GM12864 (cell line): Measurements from ENCODE around the gene RNF126.

ENCODE experiments used
- DNase-seq: peaks from one replicate; pipeline ENCODE4 v3.0.0-alpha.2; 2011; ENCODE audit warnings: low read depth
- H3K4me3 ChIP-seq: 2 replicates; pipeline ENCODE4 v1.5.1; 2011; ENCODE audit warnings: mild to moderate bottlenecking, low read depth, low read length, control low read depth
- TF ChIP-seq, protein P1 (sequence below): IDR thresholded peaks from 2 replicates; pipeline ENCODE4 v1.5.1; 2011; ENCODE audit warnings: low read depth, mild to moderate bottlenecking, moderate library complexity, low read length, control low read depth, inconsistent platforms; ENCODE audit errors: missing control alignments

The RNF126 gene

DNA sequence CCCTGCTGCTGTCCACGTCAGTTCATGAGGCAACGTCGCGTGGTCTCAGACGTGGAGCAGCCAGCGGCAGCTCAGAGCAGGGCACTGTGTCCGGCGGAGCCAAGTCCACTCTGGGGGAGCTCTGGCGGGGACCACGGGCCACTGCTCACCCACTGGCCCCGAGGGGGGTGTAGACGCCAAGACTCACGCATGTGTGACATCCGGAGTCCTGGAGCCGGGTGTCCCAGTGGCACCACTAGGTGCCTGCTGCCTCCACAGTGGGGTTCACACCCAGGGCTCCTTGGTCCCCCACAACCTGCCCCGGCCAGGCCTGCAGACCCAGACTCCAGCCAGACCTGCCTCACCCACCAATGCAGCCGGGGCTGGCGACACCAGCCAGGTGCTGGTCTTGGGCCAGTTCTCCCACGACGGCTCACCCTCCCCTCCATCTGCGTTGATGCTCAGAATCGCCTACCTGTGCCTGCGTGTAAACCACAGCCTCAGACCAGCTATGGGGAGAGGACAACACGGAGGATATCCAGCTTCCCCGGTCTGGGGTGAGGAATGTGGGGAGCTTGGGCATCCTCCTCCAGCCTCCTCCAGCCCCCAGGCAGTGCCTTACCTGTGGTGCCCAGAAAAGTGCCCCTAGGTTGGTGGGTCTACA, 19.8 kb upstream of the RNF126 start:
- TF ChIP-seq, protein P1, sequence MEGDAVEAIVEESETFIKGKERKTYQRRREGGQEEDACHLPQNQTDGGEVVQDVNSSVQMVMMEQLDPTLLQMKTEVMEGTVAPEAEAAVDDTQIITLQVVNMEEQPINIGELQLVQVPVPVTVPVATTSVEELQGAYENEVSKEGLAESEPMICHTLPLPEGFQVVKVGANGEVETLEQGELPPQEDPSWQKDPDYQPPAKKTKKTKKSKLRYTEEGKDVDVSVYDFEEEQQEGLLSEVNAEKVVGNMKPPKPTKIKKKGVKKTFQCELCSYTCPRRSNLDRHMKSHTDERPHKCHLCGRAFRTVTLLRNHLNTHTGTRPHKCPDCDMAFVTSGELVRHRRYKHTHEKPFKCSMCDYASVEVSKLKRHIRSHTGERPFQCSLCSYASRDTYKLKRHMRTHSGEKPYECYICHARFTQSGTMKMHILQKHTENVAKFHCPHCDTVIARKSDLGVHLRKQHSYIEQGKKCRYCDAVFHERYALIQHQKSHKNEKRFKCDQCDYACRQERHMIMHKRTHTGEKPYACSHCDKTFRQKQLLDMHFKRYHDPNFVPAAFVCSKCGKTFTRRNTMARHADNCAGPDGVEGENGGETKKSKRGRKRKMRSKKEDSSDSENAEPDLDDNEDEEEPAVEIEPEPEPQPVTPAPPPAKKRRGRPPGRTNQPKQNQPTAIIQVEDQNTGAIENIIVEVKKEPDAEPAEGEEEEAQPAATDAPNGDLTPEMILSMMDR: no peak

DNA sequence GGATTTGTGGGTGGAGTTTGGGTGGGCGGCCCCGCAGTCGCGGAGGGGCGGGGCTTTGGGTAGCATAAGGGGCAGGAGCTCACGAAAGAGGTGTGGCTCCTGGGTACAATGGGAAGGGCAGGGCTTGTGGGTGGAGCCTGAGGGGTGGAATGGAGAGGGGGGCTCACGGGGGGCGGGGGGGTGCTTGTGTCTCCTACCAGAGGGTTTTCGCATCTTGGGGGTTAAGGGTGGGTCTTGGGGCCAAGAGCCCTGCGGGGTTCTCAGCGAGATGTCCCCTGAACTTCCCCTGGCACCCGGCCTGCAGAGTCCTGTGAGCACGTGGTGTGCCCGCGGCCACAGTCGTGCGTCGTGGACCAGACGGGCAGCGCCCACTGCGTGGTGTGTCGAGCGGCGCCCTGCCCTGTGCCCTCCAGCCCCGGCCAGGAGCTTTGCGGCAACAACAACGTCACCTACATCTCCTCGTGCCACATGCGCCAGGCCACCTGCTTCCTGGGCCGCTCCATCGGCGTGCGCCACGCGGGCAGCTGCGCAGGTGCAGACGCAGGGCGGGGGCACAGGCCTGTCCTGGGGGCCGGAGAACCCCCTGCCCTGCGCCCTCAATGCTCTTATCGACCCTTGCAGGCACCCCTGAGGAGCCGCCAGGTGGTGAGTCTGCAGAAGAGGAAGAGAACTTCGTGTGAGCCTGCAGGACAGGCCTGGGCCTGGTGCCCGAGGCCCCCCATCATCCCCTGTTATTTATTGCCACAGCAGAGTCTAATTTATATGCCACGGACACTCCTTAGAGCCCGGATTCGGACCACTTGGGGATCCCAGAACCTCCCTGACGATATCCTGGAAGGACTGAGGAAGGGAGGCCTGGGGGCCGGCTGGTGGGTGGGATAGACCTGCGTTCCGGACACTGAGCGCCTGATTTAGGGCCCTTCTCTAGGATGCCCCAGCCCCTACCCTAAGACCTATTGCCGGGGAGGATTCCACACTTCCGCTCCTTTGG, 18.3 kb upstream of the RNF126 start:
- peak; percentile 70 for DNase-seq
- TF ChIP-seq, protein P1: no peak
- H3K4me3 ChIP-seq: no peak overlapping the region; the same call in 1 of the 2 replicates

More for the DNA sequence above, 19.8 kb upstream of the RNF126 start:
- no peak overlapping the region for H3K4me3 ChIP-seq
- no peak for DNase-seq

DNA sequence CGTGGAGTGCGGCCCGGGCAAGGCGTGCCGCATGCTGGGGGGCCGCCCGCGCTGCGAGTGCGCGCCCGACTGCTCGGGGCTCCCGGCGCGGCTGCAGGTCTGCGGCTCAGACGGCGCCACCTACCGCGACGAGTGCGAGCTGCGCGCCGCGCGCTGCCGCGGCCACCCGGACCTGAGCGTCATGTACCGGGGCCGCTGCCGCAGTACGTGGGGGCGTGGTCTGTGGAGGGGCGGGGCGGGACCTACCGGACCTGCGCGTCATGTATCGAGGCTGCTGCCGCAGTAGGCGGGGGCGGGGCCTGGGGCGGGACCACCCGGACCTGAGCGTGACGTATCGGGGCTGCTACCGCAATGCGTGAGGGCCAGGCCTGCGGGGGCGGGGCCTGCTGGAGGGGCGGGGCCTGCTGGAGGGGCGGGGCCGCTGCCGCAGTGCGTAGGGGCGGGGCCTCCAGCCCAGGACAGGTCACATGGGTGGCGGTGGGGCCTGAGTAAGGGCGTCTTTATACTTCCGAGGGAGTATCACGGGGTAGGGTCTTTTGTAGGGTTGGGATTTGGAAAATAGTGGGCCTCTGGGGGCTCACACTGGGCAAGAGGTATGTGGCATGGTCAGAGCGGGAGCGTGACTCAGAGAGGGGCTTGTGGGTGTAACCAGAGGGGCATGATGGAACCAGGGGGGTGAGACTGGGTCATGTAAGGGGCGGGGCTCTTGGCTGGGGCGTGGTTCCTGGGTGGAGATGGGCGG, 17.4 kb upstream of the RNF126 start:
- TF ChIP-seq, protein P1: peak; percentile 34
- peak; percentile 89 for DNase-seq
- H3K4me3 ChIP-seq: peak overlapping the region; percentile 79

DNA sequence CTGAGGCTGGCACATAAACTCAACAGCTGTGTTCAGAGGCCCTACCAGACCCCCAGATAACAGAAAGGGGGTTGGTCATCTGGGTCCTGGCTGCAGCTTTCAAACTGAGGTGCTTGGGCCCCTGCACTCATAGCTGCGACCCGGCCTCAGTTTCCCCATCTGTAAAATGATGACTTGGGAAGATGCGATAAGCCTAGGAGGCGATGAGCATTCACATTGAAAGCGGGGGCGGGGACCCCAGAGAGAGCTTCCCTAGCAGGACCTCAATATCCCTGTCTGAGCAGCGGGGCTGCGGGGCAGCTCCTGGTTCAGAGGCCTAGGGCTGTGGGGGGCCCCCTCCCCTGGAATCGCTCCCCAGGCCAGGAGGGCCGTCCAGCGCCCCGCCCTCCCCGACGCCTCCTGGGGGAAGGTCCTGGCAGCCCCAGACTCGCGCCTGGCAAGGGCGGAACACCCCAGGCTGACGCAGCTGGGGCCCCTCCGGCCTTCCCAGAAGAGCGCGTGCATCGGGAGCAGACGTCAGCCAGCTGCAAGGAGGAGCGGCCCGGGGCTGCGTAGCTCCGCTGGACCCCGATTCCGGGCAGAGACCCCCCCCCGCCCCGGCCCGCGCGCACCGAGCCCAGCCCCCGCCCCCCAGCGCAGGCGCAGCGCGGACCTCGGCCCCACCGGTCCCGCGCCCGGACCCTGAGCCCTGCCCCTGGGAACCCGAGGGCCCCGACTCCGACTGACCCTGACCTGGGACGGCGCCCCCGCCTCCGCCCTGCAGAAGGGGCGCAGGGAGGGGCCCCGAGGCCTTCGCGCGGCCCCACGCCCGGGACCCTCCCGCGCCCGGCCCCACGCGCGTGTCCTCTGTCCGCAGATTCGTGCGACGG, 16.6 kb upstream of the RNF126 start:
- H3K4me3 ChIP-seq: peak overlapping the region; percentile 79
- TF ChIP-seq, protein P1: no peak
- DNase-seq: no peak

DNA sequence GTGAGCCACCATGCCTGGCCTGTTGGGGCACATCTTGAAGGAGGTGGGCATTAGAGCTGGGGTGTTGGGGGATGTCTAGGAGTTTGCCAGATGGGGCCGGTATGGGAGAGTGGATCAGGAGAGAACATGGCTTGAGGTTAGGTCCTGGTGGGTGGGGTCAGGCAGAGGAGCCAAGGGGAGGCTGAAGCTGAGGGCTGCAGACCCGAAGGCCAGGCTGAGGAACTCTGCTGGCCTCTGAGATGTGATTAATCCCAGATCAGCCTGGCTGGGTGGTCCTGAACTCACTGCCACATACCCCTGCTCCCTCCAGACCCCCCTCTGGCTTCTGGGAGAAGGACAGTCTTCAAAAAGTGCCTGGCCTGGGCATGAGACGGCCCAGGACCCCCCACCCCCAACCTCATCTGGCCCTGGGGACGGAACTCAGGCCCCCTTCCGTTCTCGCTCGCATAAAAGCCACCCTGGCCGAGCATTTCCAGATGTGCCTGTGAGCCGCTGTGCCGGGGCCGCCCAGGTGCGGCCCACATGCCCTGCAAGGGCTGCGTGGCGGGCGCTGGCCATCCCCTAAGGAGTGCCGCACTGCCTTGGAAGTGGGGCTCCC, 15.9 kb upstream of the RNF126 start:
- TF ChIP-seq, protein P1: no peak
- no peak for DNase-seq
- H3K4me3 ChIP-seq: peak overlapping the region; percentile 79
